Tibial nerve (tissue), 3 donors: ENCODE results near the gene PACSIN3.

Experiments used
- POLR2A ChIP-seq, 2 donors: fragments of 450-650 bp; IDR thresholded peaks; one replicate each; pipeline ENCODE4 v1.6.1; 2017; ENCODE audit warnings: antibody characterized with exemption in 2 of 2, mild to moderate bottlenecking in 2 of 2, moderate library complexity in 2 of 2
- TF ChIP-seq, protein P1 (sequence below), 5 experiments: fragments of 200-600 bp in 3 of 5; fragments of 450-650 bp in 2 of 5; sonication (generic) in 3 of 5; IDR thresholded peaks; one replicate each; pipeline ENCODE4 v1.5.1; 2016 to 2019; ENCODE audit warnings: antibody characterized with exemption in 5 of 5, mild to moderate bottlenecking in 3 of 5, moderate library complexity in 2 of 5

GRCh38 chr11:47164321-47164720 lies 21.9 kb downstream of the PACSIN3 start:
- TF ChIP-seq, protein P1, sequence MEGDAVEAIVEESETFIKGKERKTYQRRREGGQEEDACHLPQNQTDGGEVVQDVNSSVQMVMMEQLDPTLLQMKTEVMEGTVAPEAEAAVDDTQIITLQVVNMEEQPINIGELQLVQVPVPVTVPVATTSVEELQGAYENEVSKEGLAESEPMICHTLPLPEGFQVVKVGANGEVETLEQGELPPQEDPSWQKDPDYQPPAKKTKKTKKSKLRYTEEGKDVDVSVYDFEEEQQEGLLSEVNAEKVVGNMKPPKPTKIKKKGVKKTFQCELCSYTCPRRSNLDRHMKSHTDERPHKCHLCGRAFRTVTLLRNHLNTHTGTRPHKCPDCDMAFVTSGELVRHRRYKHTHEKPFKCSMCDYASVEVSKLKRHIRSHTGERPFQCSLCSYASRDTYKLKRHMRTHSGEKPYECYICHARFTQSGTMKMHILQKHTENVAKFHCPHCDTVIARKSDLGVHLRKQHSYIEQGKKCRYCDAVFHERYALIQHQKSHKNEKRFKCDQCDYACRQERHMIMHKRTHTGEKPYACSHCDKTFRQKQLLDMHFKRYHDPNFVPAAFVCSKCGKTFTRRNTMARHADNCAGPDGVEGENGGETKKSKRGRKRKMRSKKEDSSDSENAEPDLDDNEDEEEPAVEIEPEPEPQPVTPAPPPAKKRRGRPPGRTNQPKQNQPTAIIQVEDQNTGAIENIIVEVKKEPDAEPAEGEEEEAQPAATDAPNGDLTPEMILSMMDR (IDR thresholded peaks at IDR 0.05), result no peak
- TF ChIP-seq POLR2A (IDR thresholded peaks at IDR 0.05), result no peak
